Breast epithelium (tissue), 3 donors: ENCODE results near the gene CPEB2.

ENCODE experiments used
- POLR2A ChIP-seq: fragments of 450-650 bp; IDR thresholded peaks from one replicate; pipeline ENCODE4 v1.6.1; 2016; ENCODE audit warnings: antibody characterized with exemption, mild to moderate bottlenecking, moderate library complexity
- POLR2AphosphoS5 ChIP-seq, 3 donors: sonication (generic); formaldehyde crosslinking; IDR thresholded peaks; one replicate each; pipeline ENCODE4 v1.6.1; 2017; ENCODE audit warnings: antibody characterized with exemption in 3 of 3

DNA sequence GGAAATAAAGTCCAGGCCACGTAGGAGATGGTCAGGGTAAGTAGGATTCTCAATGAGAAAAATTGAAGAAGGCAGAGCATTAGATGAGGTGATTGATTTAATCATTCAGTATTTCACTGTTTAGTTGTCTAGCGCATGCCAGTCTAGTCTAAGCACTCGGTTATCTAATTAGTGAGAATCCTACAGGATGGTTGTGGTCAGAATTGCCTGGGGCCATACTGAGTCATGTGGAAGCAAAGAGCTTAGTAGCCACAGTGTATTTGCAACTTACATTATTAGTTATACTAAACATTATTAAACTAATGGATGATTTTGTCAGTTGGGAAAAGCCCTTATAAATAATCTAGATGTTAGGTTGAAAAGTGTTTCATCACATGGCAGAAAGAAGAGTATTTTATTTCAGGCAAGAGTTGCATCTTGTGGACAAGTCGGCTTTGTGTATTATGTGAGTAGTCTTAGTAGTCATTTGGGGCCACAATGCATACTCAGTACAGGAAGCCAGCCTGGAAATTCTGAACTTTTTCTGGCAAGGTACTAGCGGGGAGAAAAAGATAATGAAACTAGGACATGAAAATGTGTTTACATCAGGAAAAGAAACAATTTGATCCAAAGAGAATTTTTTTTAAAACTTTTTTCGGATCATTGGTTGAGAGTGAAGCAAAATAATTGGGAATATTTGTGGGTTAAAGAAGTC, 31.9 kb downstream of the CPEB2 start:
- no peak for TF ChIP-seq POLR2A
- no peak for TF ChIP-seq POLR2AphosphoS5 (IDR thresholded peaks at IDR 0.05)
